Tibial nerve (tissue), 3 donors: ENCODE data around the gene TACR2.

ENCODE experiments used
- POLR2A ChIP-seq, 2 donors: fragments of 450-650 bp; IDR thresholded peaks; one replicate each; pipeline ENCODE4 v1.6.1; 2017; ENCODE audit warnings: antibody characterized with exemption in 2 of 2, mild to moderate bottlenecking in 2 of 2, moderate library complexity in 2 of 2
- TF ChIP-seq, protein P1 (sequence below), 5 experiments: fragments of 200-600 bp in 3 of 5; fragments of 450-650 bp in 2 of 5; sonication (generic) in 3 of 5; IDR thresholded peaks; one replicate each; pipeline ENCODE4 v1.5.1; 2016 to 2019; ENCODE audit warnings: antibody characterized with exemption in 5 of 5, mild to moderate bottlenecking in 3 of 5, moderate library complexity in 2 of 5

DNA sequence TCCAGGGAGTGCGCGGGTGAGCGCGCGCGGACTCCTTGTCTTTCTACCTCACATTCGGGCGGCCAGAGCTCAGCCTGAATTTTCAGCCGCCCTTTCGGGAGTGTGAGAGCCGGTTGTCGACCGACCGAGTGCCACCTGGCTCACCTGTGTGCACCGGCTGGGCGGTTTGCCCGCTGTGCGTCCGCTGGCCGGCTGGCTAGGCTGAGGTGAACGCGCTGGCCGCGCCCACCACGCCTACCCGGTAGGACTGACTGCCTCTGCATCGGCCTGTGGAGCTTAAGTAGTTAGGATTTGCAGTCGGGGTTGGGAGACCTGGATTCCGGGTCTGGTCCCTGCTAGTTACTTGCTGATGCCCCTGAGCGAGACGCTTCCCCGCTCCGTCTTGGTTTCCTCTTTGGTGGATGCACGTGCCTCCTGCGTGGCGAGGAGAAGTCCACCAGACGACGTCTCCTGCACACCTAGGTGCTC lies 35.1 kb upstream of the TACR2 start:
- TF ChIP-seq, protein P1, sequence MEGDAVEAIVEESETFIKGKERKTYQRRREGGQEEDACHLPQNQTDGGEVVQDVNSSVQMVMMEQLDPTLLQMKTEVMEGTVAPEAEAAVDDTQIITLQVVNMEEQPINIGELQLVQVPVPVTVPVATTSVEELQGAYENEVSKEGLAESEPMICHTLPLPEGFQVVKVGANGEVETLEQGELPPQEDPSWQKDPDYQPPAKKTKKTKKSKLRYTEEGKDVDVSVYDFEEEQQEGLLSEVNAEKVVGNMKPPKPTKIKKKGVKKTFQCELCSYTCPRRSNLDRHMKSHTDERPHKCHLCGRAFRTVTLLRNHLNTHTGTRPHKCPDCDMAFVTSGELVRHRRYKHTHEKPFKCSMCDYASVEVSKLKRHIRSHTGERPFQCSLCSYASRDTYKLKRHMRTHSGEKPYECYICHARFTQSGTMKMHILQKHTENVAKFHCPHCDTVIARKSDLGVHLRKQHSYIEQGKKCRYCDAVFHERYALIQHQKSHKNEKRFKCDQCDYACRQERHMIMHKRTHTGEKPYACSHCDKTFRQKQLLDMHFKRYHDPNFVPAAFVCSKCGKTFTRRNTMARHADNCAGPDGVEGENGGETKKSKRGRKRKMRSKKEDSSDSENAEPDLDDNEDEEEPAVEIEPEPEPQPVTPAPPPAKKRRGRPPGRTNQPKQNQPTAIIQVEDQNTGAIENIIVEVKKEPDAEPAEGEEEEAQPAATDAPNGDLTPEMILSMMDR (IDR thresholded peaks at IDR 0.05): no peak
- no peak for TF ChIP-seq POLR2A (IDR thresholded peaks at IDR 0.05)
